Coronary artery (tissue), 2 donors: ENCODE data around the gene BCAR1.

ENCODE experiments used
- DNase-seq: peaks from one replicate; pipeline ENCODE4 v3.0.0-alpha.2; 2017; ENCODE audit warnings: low spot score
- H3K27ac ChIP-seq, 2 donors: fragments of 200-600 bp; sonication (generic); one replicate each; pipeline ENCODE4 v1.5.1; 2016 to 2019
- H3K4me3 ChIP-seq: fragments of 200-600 bp; sonication (generic); 2 replicates; pipeline ENCODE4 v1.5.1; 2016; ENCODE audit warnings: mild to moderate bottlenecking, moderate library complexity
- TF ChIP-seq, protein P1 (sequence below): fragments of 200-600 bp; sonication (generic); IDR thresholded peaks from one replicate; pipeline ENCODE4 v1.5.1; 2019; ENCODE audit warnings: antibody characterized with exemption

BCAR1 gene

GRCh38 chr16:75267631-75268264 lies 16.3 kb upstream of the BCAR1 start:
- TF ChIP-seq, protein P1, sequence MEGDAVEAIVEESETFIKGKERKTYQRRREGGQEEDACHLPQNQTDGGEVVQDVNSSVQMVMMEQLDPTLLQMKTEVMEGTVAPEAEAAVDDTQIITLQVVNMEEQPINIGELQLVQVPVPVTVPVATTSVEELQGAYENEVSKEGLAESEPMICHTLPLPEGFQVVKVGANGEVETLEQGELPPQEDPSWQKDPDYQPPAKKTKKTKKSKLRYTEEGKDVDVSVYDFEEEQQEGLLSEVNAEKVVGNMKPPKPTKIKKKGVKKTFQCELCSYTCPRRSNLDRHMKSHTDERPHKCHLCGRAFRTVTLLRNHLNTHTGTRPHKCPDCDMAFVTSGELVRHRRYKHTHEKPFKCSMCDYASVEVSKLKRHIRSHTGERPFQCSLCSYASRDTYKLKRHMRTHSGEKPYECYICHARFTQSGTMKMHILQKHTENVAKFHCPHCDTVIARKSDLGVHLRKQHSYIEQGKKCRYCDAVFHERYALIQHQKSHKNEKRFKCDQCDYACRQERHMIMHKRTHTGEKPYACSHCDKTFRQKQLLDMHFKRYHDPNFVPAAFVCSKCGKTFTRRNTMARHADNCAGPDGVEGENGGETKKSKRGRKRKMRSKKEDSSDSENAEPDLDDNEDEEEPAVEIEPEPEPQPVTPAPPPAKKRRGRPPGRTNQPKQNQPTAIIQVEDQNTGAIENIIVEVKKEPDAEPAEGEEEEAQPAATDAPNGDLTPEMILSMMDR: no peak
- H3K4me3 ChIP-seq: no peak overlapping the region
- DNase-seq: peak; percentile 77
- H3K27ac ChIP-seq: peak overlapping the region in 1 of 2 donors; percentile 50

- TF ChIP-seq, protein P1: no peak
- DNase-seq: peak; percentile 74
- Histone ChIP-seq H3K4me3 (no peak overlapping the region), H3K27ac (peak overlapping the region; percentile 94 to 97)
Observed at GRCh38 chr16:75266738-75267630, 15.6 kb upstream of the BCAR1 start.

DNA sequence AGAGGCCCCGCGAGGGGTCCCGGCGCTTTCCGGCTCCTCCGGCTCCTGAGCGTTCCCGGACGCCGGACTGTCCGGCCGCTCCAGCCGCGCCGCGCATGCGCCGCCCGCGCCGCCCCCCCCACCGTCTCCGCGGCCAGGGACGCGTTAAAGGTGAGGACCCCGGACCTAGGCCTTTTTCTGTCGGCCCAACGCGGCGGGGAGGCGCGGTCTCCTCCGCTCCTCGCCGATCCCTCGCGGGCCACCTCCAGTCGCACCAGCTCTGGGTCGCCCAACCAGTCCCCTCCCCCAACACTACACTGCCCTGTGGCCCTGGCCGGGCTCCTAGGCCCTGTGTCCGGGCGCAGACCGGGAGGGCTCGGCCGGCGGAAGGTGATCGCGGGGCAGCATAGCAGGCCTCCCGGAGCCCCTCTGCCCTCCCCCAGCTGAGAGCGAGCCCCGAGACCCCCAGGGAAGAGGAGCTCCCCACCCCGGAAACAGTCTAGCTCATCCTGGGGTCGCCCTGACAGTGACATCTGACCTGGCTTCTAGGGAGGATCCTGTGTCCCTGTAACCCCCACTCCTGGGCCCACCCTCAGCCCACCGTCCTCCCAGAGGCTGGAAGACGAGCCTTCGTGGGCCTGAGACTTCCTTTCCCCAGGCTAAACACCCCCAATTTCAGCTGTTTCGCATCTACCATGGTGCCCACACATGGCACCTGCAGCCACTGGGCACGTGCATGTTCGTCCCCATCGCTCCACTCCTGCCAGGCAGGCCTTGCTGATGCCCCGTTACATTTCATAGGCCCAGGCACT lies 14.7 kb upstream of the BCAR1 start:
- DNase-seq: peak; percentile 85
- Histone ChIP-seq H3K4me3 (peak overlapping the region; percentile 91), H3K27ac (peak overlapping the region; percentile 94 to 97)
- TF ChIP-seq, protein P1: no peak

GRCh38 chr16:75264999-75265910 lies 13.8 kb upstream of the BCAR1 start:
- Histone ChIP-seq H3K27ac (peak overlapping the region; percentile 94 to 97), H3K4me3 (peak overlapping the region; percentile 91)
- TF ChIP-seq, protein P1: no peak
- peak; percentile 82 for DNase-seq

DNA sequence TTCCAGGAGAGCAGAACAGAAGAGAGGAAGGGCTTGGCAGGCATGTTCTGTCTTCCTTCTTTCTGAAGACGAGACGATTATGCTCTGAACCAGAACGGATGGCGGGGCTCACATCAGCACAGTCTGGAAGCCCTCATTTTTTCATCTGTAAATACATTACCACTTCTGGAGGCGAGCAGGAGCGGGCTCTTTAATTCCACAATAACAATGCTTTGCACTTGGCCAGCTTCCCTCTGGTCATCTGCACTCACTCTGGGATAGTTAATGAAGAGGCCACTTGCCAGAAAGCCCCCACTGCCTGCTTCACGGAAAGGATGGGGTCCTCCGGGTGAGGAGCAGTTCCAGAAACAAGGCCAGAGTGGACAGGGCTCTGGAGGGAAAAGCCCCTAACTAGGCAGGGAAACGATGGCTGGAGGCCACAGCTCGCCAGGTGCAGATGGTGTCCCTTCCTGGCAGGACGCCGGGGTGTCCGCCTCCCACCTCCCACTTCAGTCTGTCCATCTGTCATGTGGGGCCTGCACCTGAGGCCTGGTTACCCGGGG lies 13.1 kb upstream of the BCAR1 start:
- Histone ChIP-seq H3K4me3 (peak overlapping the region; percentile 91), H3K27ac (peak overlapping the region; percentile 94 to 97)
- TF ChIP-seq, protein P1: no peak
- DNase-seq: peak; percentile 75

GRCh38 chr16:75263963-75264445 lies 12.6 kb upstream of the BCAR1 start:
- TF ChIP-seq, protein P1: no peak

More at GRCh38 chr16:75263963-75264445, 12.6 kb upstream of the BCAR1 start:
- DNase-seq: peak; percentile 84
- Histone ChIP-seq H3K4me3 (peak overlapping the region; percentile 91), H3K27ac (peak overlapping the region; percentile 94 to 97)
